GM21825 (cell line): ENCODE measurements around the gene NCKAP5L.
"Not testable (repeated sequence)": the region's sequence is repeated elsewhere in the genome, so short reads cannot be mapped to it uniquely, and the experiment has no call there.

Experiments
- ATAC-seq: cut with Tn5 transposase; IDR thresholded peaks from one replicate; pipeline ENCODE4 v1.9.1; 2021; ENCODE audit warnings: mild to moderate bottlenecking, moderate library complexity; ENCODE audit not compliant: unreplicated experiment

NCKAP5L gene

DNA sequence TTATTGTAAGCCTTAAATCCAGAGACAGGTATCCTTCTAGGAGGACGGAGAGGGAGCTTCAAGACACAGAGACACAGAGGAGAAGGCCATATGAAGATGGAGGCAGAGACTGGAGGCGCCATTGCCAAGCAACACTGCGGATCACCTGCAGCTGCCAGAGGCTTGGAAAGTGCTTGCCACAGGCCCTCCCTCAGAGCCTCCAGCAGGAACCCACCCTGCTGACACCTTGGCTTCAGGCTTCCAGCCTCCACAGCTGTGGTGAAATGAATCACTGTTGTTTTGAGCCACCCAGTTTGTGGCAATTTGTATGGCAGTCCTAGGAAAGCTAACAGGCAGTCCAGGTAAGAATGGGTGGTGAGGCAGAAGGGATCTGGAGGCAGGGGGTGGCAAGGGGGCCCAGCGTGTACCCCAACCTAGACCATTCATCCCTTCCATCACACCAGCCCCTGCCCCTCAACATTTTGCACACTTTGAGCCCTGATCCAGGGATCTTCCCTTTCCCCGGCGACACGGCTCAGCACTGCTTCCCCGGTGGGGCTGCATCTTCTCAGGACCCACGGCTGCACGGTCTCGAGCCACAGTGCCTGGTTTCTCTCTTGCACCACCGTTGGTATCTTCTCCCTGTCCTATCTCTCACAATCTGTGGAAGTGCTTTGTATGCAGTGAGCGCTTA lies 37.0 kb upstream of the NCKAP5L start:
- ATAC-seq, result no peak

DNA sequence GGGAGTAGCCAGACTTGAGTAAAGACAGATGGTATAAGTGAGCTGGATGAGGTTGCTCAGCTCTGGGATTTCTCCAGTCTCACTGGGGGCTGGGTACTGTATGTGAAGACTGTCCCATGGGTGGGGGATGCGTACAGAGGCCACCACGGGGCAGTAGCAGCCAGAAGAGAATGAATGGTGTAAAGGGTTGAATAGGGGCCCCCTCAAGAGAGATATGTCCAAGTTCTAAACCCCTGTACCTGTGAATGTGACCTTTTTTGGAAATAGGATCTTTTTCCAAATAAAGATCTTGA lies 36.5 kb upstream of the NCKAP5L start:
- no peak for ATAC-seq

DNA sequence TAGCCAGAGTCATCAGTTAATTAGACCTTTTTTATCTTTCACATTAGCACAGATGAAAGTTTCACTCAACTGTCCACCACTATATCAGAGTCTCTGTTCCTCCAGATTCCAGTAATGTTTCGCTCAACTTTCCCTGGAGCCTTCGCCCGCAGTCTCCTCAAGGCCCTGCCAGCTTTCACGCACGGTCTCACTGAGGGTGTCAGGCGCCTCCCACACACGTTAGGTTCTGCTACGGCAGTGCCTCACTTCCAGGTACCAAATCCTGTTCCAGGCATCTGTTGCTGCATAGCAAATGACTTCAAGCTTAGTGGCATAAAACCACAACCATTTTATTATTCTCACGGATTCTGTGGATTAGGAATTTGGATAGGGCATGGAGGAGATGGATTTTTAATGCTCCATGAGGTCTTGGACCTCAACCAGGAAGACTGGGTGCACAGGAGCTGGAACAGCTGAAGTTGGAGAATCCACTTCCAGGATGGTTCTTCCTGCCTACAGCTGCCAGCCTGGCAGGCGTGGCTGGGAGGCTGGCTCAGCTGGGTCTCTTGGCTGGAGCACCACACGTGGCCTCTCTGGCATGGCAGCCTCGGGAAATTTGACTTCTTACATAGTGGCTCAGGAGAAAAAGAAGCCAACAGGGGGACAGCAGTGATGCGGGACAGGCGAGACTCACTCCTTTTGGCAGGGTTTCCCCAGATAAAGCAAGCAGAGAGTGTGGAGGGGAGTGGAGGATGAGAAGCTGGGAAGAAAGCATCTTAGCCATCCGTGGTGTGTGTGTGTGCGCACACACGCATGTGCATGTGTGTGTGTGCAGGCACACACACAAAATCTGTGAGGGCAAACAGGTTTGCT lies 36.0 kb upstream of the NCKAP5L start:
- no peak for ATAC-seq

DNA sequence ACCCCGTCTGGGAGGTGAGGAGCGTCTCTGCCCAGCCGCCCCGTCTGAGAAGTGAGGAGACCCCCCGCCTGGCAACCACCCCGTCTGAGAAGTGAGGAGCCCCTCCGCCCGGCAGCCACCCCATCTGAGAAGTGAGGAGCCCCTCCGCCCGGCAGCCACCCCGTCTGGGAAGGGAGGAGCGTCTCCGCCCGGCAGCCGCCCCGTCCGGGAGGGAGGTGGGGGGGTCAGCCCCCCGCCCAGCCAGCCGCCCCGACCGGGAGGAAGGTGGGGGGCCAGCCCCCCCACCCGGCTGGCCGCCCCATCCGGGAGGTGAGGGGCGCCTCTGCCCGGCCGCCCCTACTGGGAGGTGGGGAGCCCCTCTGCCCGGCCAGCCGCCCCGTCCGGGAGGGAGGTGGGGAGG lies 32.7 kb upstream of the NCKAP5L start:
- ATAC-seq, result not testable (repeated sequence)

DNA sequence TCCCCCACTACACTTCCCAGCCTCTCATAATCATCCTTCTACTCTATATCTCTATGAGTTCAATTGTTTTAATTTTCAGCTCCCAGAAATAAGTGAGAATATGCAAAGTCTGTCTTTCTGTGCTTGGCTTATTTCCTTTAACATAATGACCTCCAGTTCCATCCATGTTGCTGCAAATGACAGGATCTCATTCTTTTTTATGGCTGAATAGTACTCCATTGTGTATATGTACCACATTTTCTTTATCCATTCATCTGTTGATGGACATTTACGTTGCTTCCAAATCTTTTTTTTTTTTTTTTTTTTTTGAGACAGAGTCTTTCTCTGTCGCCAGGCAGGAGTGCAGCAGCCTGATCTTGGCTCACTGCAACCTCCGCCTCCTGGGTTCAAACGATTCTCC lies 27.7 kb upstream of the NCKAP5L start:
- ATAC-seq, result not testable (repeated sequence)

DNA sequence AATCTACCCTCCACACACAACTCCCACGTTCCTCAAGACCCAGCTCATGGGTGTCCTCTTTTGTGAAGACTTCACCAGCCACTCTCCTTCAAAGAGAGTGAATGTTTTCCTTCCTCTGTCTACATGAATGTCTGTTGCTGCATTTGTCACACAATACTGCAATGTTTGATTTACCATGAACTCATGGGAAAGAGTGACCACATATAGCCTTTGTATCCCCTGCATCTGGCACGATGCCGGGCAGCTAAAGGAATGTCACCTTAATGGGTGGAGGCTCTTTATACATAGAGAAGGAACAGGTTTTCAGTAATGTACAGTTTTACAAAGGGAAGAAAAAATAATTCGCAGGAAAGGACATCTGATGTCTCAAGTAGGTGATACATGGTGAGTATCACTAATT lies 26.8 kb upstream of the NCKAP5L start:
- ATAC-seq, result no peak

DNA sequence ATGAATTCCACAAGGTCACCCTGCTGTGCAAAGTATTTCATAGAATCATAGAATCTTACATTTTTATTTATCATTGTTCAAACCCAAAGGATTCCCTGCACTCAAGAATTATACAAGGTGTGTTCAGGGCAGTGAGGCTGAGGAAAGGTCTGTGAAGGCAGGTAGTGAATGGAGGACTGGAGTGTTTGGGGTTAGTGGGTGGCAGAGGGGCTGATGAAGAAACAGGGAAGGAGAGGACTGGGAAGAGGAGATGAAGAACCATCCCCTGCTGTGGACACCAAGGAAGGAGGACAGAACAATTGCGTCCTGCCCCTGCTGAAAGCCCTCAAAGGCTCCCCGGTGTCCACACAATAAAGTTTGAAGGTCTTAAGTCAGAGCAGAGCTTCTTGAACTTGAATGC lies 25.5 kb upstream of the NCKAP5L start:
- ATAC-seq, result no peak

DNA sequence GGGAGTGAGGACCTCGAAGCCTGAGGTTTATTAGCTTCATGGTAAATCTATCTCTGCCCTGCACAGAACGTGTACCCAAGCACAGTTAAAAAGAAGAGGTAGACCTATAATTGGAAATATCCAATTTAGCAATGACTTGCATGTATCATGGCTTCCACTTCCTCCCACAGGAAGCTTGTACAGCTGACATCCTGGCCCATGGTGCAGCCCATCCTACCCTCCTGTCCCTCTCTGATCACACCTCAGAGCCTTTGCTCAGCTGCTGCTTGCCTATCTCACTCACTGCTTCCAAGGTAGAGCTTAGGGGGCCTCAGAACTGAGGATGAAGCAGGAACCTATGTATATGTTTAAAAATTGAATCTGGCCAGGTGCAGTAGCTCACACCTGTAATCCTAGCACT lies 18.9 kb upstream of the NCKAP5L start:
- no peak for ATAC-seq

DNA sequence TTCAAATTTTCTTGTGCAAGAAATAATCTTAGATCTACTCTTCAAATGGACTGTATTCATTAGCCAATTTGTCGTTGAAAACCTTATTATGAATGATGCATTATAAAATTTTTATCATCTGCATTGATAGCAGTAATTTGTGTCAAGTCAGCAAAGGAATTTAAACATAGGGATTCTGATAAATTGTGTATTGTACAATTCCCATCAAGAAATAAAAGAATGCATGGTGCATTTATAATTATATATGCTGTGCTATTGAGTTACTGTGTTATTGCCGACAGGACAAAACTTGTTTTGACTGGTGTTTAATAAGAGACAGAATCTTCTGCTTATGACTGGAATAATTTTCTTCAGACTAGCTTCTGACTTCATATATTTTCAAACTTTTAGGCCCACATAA lies 17.8 kb upstream of the NCKAP5L start:
- ATAC-seq, result no peak

DNA sequence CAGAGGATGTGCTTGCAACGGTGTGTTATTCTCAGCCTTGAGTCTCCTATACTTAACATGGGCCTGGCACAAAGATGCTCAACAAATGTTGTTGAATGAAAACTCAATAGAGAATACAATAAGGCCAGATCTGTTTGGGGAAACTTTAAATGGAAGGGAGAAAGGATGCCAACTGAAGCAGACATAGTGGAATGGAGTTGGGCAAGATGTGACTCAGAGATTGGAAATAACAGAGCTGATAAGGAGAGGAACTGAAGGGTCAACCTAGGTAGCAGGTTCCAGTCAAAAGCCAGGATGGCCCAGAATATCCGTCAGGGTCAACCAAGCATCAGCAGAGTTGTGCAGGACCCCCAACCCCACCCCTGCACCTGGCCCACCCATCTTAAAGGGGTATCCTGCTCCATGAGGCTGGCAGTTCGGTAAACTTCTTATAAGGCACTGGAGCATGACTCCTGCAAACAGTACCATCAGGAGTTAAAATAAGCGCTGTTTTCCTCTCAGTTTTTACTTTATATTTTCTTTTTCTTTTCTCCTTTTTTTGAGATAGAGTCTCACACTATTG lies 15.7 kb upstream of the NCKAP5L start:
- ATAC-seq, result no peak

DNA sequence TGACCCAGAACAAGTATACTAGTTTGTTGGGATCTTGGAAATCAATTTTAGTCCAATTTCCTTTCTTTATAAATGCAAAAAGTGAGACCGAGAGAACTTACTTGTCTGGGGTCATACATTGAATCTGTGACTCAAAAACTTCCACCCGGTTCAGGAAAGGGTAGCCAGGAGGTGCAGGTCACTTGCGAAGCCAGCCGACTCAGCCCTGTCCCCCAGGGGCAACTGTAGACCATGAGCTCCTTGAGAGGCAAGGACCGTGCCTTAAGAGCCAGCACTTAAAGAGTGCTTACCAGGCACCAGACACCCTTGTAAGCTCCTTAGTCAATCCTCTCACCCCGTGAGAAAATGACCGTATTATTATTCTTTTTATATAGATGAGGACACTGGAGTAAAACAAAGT lies 15.2 kb upstream of the NCKAP5L start:
- no peak for ATAC-seq

DNA sequence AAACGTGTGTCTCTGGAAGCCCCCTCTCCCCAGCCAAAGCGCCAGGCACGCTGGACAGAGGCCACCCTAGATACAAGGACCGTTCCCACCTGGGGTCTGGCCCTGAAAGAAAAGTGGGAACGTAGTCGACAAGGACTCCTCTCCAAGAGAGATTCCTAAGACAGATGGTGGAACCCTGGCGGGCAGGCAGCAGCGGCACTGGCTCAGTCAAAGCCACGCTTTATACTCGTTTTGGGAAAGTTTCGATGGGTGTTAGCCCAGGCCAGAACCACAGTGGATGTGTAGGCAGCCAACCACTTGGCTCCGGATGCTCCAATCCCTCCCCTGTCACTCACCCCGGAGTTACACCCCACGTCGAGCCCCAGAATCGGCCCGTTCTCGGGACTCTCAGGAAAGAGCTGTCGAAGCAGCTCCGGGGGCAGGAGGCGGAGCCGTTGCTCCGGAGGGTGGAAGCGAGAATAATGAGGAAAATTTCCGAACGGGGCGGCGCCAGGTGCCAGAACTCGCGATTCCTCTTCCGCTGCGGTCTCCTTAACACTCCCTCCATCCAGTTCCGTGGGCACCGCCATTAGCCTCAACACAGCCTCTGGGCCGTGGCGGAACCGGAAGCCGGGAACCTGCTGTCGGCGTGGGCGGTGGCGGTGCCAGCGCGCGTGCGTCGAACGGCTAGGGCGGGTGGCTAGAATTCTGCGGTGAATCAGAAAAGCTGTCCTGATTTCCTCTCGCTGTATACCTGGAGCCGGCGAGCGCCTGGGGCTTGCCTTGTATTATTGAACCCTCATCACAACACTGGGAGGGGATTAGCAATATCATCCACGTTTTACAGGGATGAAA lies 14.5 kb upstream of the NCKAP5L start, which contains the start of gene BCDIN3D:
Gene BCDIN3D (minus strand): TSS at position 588 of the 834 bp plus-strand sequence. CDS start 19 bp downstream, at position 569.
- ATAC-seq, result peak; percentile 82

DNA sequence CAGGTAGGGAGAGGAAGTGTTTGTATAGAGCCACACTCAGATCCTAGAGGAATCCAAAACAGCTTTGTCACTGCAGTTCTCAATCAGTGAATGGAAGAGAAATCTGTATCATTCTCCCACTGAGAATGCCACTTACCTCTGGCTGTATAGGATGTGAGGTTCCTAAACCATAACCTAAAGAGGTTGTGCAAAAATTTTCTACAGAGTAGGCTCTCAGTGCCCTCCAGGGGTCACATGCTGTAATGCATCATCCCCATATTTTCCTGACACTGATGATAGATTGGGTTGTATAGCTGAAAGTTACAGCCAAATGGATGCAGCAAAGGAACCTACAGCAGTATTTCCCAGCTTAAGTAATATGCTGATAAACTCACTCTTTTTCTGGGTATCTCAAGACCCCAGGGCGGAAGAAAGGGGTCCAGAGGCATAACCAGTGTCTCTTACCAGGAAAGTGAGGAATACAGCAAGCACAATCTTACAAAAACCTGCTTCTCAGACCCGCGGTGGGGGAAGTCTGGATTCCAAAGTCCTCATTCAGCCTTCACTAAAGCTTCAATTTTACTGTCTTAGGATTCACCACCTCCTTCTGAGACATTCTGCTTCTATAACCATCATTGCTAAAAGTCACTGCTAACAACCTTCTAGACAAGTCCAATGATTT lies 10.9 kb upstream of the NCKAP5L start:
- no peak for ATAC-seq

DNA sequence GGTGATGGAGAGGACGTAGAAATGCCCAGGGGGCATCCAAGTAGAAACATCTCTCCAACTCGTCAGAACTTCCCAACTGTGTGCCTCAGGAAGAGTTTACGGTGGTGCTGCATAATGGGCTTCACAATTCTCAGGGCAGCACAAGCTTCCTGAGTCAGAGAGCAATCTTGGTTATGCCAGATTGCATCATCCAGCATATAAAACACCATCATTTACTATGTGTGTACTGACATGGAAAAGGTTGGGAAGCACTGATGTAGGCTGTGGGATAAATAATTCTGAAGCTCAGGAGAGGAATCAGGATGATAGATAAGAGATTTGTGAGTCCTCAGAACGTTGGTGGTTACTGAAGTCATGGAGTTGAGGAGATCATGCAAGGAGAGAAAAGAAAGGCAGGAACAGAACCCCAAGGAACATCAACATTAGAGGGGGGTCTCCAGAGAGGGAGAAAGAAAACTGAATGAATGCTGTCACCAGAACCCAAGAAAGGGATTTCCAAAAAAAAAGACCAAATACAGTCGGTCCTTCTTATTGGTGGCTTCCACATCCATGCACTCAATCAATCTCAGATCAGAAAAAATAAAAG lies 4.7 kb upstream of the NCKAP5L start:
- no peak for ATAC-seq

DNA sequence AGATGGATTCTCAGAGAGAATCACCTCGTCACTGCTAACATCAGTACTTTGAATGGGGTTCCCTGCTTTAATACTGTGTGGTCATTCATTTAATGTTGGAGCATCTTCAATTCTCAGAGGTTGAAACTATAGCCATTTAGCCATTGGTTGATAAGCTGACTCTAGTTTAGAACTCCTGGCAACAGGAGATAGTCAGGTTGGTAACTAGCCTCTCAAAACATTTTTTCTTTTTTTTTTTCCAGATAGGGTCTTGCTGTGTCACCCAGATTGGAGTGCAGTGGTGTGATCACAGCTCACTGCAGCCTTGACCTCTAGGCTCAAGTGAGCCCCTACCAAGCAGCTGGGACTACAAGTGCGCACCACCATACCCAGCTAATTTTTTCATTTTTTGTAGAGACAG lies 3.5 kb upstream of the NCKAP5L start:
- ATAC-seq, result no peak

DNA sequence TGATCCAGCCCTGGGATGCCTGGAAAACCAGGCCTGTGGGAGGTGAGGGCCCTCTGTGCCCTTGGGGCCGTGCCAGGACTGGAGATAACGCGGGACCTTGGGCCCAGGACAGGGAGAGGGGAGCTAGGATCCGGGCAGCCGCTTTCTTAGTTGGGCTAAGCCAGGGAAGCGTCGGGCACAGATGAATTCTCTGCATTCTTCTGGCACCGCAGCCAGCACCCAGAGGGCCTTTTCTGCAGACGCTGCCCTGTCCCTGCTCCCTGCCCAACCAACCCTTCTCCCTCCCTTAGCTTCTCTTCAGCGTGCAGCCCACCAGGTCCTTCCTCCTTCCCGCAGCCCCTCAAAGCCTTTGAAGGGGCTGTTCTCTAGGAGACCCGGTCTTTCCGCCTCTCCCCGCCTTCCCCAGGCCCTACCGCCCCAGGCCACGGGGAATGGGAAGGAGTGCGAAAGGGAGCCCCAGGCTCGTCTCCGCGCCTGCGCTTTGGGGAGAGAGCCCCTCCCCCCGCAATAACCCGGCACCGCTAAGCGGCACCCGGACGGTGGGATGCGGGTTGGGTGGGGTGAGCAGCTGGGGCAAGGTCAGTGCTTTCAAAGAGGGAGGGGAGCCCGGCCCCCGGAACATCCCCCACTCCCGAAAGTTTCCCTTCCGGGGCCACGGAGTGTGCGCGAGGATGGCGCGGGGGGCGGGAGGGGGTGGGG lies 663 bp downstream of the NCKAP5L start:
- peak; percentile 14 for ATAC-seq

DNA sequence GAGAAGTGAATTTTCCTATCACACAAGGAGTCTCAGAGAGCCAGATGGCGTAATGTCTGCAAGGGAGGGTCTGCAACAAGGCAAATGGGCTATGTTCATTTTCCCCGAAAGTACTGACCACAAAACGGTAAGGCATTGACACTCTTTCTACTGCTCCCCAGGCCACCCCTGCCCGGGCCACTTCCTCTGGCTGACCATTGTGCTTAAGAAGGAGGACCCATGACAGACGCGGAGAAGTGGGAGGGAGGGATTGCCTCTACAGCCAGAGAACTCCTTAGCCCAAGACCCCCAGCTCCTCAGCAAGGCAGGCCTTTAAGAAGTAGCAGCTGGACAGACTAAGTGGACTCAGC lies 1.2 kb downstream of the NCKAP5L start:
- ATAC-seq, result no peak

DNA sequence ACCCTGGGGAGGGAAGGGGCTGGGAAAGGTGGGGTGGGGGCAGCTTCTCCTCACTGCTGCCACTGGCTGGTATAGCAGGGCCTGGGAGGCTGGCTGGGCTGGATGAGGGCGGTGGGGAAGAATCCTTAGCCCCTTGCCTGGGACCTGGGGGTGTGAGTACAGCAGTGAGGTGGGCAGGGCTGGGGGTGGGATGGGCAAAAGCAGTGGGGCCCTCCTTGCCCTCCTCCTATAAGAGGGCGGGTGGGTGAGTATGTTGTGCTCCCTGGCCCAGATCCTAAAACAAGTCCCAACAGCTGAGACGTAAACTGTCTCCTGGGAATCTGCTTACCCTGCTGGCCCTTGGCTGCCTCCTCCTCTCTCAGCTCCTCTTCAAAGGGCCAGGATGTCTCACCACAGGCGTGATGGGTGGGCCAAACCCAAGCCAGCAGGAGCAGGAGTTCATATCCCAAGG lies 2.2 kb downstream of the NCKAP5L start:
- no peak for ATAC-seq

DNA sequence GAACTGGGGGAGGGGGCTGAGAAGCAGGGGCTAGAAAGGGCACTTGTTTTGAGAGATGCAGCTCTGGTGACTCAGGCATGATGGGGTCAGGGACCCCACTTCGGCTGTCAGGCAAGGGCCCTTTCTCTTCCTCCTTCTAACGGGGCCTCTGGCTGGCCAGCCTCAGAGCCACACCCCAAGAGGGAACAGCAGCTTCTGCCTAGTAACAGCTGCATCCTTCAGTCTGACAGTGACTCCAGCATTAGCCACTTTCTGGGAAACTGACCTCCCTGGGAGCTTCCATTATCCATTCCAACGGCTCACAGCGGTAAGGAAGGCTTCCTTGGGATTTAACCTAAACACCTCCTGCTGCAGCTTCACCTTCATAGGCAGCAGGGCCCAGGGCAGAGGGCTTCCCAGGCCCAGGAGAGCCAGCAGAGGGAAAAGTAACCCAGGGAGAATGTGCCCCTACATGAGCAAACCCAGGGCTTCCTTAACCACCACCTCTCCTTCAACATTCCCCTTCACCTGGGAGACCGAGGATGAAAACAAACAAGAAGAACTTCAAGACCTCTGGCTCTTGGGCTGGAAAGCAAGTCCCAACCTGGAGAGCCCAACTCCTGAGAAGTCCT lies 2.7 kb downstream of the NCKAP5L start:
- ATAC-seq, result no peak
